H1 (cell line): ENCODE data around the gene TEX47. TPM values are rescaled to one million over a fixed set of nuclear protein-coding genes. Genes with fewer than 3 reads are reported as not detected.

ENCODE experiments used
- CTCF ChIA-PET: fragments of 300-600 bp; sonication (Branson Sonifier 250); formaldehyde crosslinking; loops from one replicate; lab custom pipeline; 2021; ENCODE audit not compliant: partially characterized antibody; lab: Charles Lee
- POLR2A ChIA-PET: fragments of 300-600 bp; sonication (Branson Sonifier 250); formaldehyde crosslinking; loops from one replicate; lab custom pipeline; 2021; ENCODE audit warnings: inconsistent platforms; ENCODE audit not compliant: partially characterized antibody; lab: Charles Lee
- DNase-seq, 2 experiments: peaks; one replicate each; pipeline versions ENCODE4 v3.0.0 to v3.0.0-alpha.2; 2010 to 2022; ENCODE audit warnings: low spot score in 2 of 2, low read depth in 1 of 2, mixed read lengths in 1 of 2
- FAIRE-seq: peaks from 2 replicates; lab custom pipeline; 2011; peaks lifted over from hg19 to GRCh38; lab: Jason Lieb, UNC
- H2AFZ ChIP-seq: 2 replicates; pipeline ENCODE4 v1.8.1; 2012; ENCODE audit warnings: low read length, inconsistent platforms
- H2AK5ac ChIP-seq: 2 replicates; pipeline ENCODE4 v1.6.1; 2013; ENCODE audit warnings: low read depth, low read length
- H2BK120ac ChIP-seq: replicated peaks from 2 replicates; pipeline ENCODE3; 2013; ENCODE audit warnings: low read depth, low read length, inconsistent platforms
- H2BK12ac ChIP-seq: 2 replicates; pipeline ENCODE4 v1.6.1; 2013; ENCODE audit warnings: low read depth, low read length
- H2BK15ac ChIP-seq: 2 replicates; pipeline ENCODE4 v1.6.1; 2013; ENCODE audit warnings: low read length
- H2BK20ac ChIP-seq: 2 replicates; pipeline ENCODE4 v1.6.1; 2013; ENCODE audit warnings: low read length
- H2BK5ac ChIP-seq: 2 replicates; pipeline ENCODE4 v1.6.1; 2013; ENCODE audit warnings: low read depth, low read length
- H3K14ac ChIP-seq: 2 replicates; pipeline ENCODE4 v1.6.1; 2013; ENCODE audit warnings: inconsistent platforms; ENCODE audit not compliant: insufficient read length
- H3K18ac ChIP-seq: 2 replicates; pipeline ENCODE4 v1.6.1; 2013; ENCODE audit warnings: low read length; ENCODE audit errors: extremely low read depth
- H3K23ac ChIP-seq: 2 replicates; pipeline ENCODE4 v1.6.1; 2013; ENCODE audit warnings: inconsistent platforms; ENCODE audit not compliant: insufficient read length
- H3K23me2 ChIP-seq: 2 replicates; pipeline ENCODE4 v1.6.1; 2013; ENCODE audit warnings: low read depth, low read length
- H3K27ac ChIP-seq: 2 replicates; pipeline ENCODE4 v1.6.1; 2011; ENCODE audit warnings: low read depth, low read length, inconsistent platforms
- H3K27me3 ChIP-seq, 4 experiments: replicated peaks in 1 of 4; 1 replicate in 1 of 4; 2 replicates in 3 of 4; pipeline versions ENCODE4 v1.6.1 to v1.8.1; 2011 to 2013; ENCODE audit warnings: low read length in 3 of 4, mild to moderate bottlenecking in 3 of 4, inconsistent platforms in 2 of 4, mixed read lengths in 2 of 4, moderate library complexity in 1 of 4; ENCODE audit not compliant: control insufficient read depth in 3 of 4, insufficient read depth in 3 of 4; ENCODE audit errors: extremely low read depth in 1 of 4
- H3K36me3 ChIP-seq, 4 experiments: 2 replicates each; pipeline versions ENCODE4 v1.6.1 to v1.8.1; 2011 to 2013; ENCODE audit warnings: mild to moderate bottlenecking in 4 of 4, low read length in 3 of 4, moderate library complexity in 2 of 4, control low read depth in 1 of 4, inconsistent platforms in 1 of 4; ENCODE audit not compliant: insufficient read depth in 4 of 4, control insufficient read depth in 2 of 4
- H3K4ac ChIP-seq: replicated peaks from 2 replicates; pipeline ENCODE3; 2013; ENCODE audit warnings: low read length, low read depth, mixed read lengths, inconsistent platforms; ENCODE audit not compliant: insufficient read length
- H3K4me1 ChIP-seq, 4 experiments: replicated peaks in 1 of 4; 1 replicate in 1 of 4; 2 replicates in 3 of 4; pipeline versions ENCODE4 v1.6.1 to v1.8.1; 2011 to 2013; ENCODE audit warnings: low read length in 3 of 4, inconsistent platforms in 2 of 4, mixed read lengths in 1 of 4; ENCODE audit not compliant: insufficient read depth in 4 of 4, control insufficient read depth in 3 of 4
- H3K4me2 ChIP-seq, 2 experiments: 2 replicates each; pipeline versions ENCODE4 v1.6.1 to v1.8.1; 2011 to 2013; ENCODE audit warnings: low read depth in 2 of 2, low read length in 2 of 2, control low read depth in 1 of 2, inconsistent platforms in 1 of 2, mild to moderate bottlenecking in 1 of 2; ENCODE audit not compliant: insufficient read depth in 1 of 2
- H3K4me3 ChIP-seq, 4 experiments: fragments of 200-600, 300-600 bp in 1 of 4; sonication (generic), shearing (Covaris generic), sonication (Bioruptor Twin) in 1 of 4; 2 replicates each; pipeline versions ENCODE4 v1.5.1 to v1.8.1; 2011 to 2016; ENCODE audit warnings: low read length in 4 of 4, low read depth in 3 of 4, control low read depth in 2 of 4, inconsistent platforms in 2 of 4, mild to moderate bottlenecking in 2 of 4, mixed read lengths in 1 of 4, moderate library complexity in 1 of 4; ENCODE audit not compliant: insufficient read depth in 2 of 4; ENCODE audit errors: extremely low read depth in 1 of 4
- H3K56ac ChIP-seq: replicated peaks from 2 replicates; pipeline ENCODE3; 2013; ENCODE audit warnings: low read depth, mild to moderate bottlenecking, mixed read lengths, low read length, inconsistent platforms; ENCODE audit not compliant: insufficient read length
- H3K79me1 ChIP-seq: 2 replicates; pipeline ENCODE4 v1.6.1; 2013; ENCODE audit warnings: low read depth, low read length, control low read depth
- H3K79me2 ChIP-seq, 2 experiments: 2 replicates each; pipeline versions ENCODE4 v1.6.1 to v1.8.1; 2012 to 2013; ENCODE audit warnings: low read length in 2 of 2, mild to moderate bottlenecking in 2 of 2, inconsistent platforms in 1 of 2; ENCODE audit not compliant: insufficient read depth in 2 of 2, control insufficient read depth in 1 of 2
- H3K9ac ChIP-seq, 4 experiments: replicated peaks in 1 of 4; 1 replicate in 1 of 4; 2 replicates in 3 of 4; pipeline versions ENCODE4 v1.6.1 to v1.8.1; 2011 to 2013; ENCODE audit warnings: low read depth in 3 of 4, low read length in 3 of 4, control low read depth in 2 of 4, mild to moderate bottlenecking in 2 of 4, moderate library complexity in 2 of 4, inconsistent platforms in 1 of 4; ENCODE audit errors: extremely low read depth in 1 of 4
- H3K9me3 ChIP-seq, 2 experiments: 2 replicates each; pipeline versions ENCODE4 v1.6.1 to v1.8.1; 2012 to 2013; ENCODE audit warnings: mild to moderate bottlenecking in 2 of 2, moderate library complexity in 2 of 2, control low read depth in 1 of 2, inconsistent platforms in 1 of 2, low read depth in 1 of 2, low read length in 1 of 2, mixed read lengths in 1 of 2; ENCODE audit not compliant: insufficient read depth in 2 of 2
- H4K20me1 ChIP-seq, 2 experiments: replicated peaks in 1 of 2; 2 replicates each; pipeline versions ENCODE3 to v1.8.1; 2011 to 2013; ENCODE audit warnings: inconsistent platforms in 2 of 2, low read length in 2 of 2, mild to moderate bottlenecking in 1 of 2; ENCODE audit not compliant: insufficient read depth in 2 of 2, control insufficient read depth in 1 of 2
- H4K5ac ChIP-seq: 2 replicates; pipeline ENCODE4 v1.6.1; 2013; ENCODE audit warnings: low read length, low read depth, mixed read lengths, inconsistent platforms; ENCODE audit not compliant: insufficient read length
- H4K8ac ChIP-seq: 2 replicates; pipeline ENCODE4 v1.8.0; 2013; ENCODE audit warnings: mild to moderate bottlenecking, moderate library complexity, low read length, inconsistent platforms; ENCODE audit not compliant: insufficient read depth; ENCODE audit errors: extremely low read depth
- H4K91ac ChIP-seq: replicated peaks from 2 replicates; pipeline ENCODE3; 2013; ENCODE audit warnings: low read length, mixed read lengths, inconsistent platforms; ENCODE audit not compliant: insufficient read length
- ATF3 ChIP-seq: IDR thresholded peaks from 2 replicates; pipeline ENCODE4 v1.6.1; 2011; ENCODE audit warnings: low read depth, mild to moderate bottlenecking, low read length; ENCODE audit not compliant: insufficient read depth
- CBX8 ChIP-seq: fragments of 300-800, 300-1000 bp; sonication (generic); IDR thresholded peaks from 2 replicates; pipeline ENCODE4 v1.7.1; 2016; ENCODE audit warnings: low read depth, low read length, borderline replicate concordance
- EGR1 ChIP-seq: IDR thresholded peaks from 2 replicates; pipeline ENCODE4 v1.6.1; 2011; ENCODE audit warnings: low read depth, low read length, borderline replicate concordance
- EZH2 ChIP-seq: fragments of 200-600 bp; sonication (generic); IDR thresholded peaks from 2 replicates; pipeline ENCODE4 v1.7.1; 2012; ENCODE audit warnings: low read depth, mild to moderate bottlenecking, moderate library complexity, low read length, inconsistent platforms; ENCODE audit not compliant: severe bottlenecking
- FOSL1 ChIP-seq: IDR thresholded peaks from 2 replicates; pipeline ENCODE4 v1.6.1; 2011; ENCODE audit warnings: mild to moderate bottlenecking, low read depth, low read length, moderate library complexity; ENCODE audit not compliant: insufficient read depth
- HDAC6 ChIP-seq: IDR thresholded peaks from one replicate; pipeline ENCODE4 v1.7.1; 2012; ENCODE audit warnings: low read depth, mild to moderate bottlenecking, inconsistent platforms, low read length, moderate library complexity
- JUN ChIP-seq: IDR thresholded peaks from 2 replicates; pipeline ENCODE4 v1.6.1; 2011; ENCODE audit warnings: low read depth, mild to moderate bottlenecking, improper control_type of control experiment, low read length
- KDM5A ChIP-seq: fragments of 200-600 bp; IDR thresholded peaks from 2 replicates; pipeline ENCODE4 v1.7.1; 2012; ENCODE audit warnings: mild to moderate bottlenecking, low read length, inconsistent platforms, mixed read lengths
- MAX ChIP-seq: IDR thresholded peaks from 2 replicates; pipeline ENCODE4 v1.6.1; 2012; ENCODE audit warnings: inconsistent platforms
- RFX5 ChIP-seq: IDR thresholded peaks from 2 replicates; pipeline ENCODE4 v1.6.1; 2011; ENCODE audit warnings: low read depth, low read length, improper control_type of control experiment, borderline replicate concordance
- RNF2 ChIP-seq: fragments of 200-900, 300-1000 bp; sonication (generic); IDR thresholded peaks from 2 replicates; pipeline ENCODE4 v1.7.1; 2016; ENCODE audit warnings: borderline replicate concordance, low read depth, mild to moderate bottlenecking, antibody characterized with exemption, low read length; ENCODE audit not compliant: poor library complexity, severe bottlenecking; ENCODE audit errors: missing control alignments
- SP2 ChIP-seq: IDR thresholded peaks from 2 replicates; pipeline ENCODE4 v1.6.1; 2012; ENCODE audit warnings: mild to moderate bottlenecking, low read length, inconsistent platforms
- polyA plus RNA-seq, 7 experiments: library from polyadenylated mRNA; depleted of rRNA in 3 of 7; stranded (reverse) in 5 of 7; unstranded in 2 of 7; fragments of >200 nt in 5 of 7; fragments of 200-250 nt in 2 of 7; gene quantifications; 1 replicate in 5 of 7; 2 replicates in 1 of 7; 4 replicates in 1 of 7; pipeline versions ENCODE4 v1.2.1 to v1.2.3, GENCODE V29; 2011 to 2013; ENCODE audit warnings: missing spikeins in 2 of 7, mixed read lengths in 2 of 7
- total RNA-seq: library from RNA; stranded (reverse); fragmentation: NEBNext Ultra II Directional; extraction: Animal tissue kit (Norgen Biotek cat#: 25700); gene quantifications from 2 replicates; pipeline ENCODE4 v1.2.1, GENCODE V29; 2021
- TF ChIP-seq, protein P1 (sequence below): IDR thresholded peaks from 2 replicates; pipeline ENCODE4 v1.6.1; 2011; ENCODE audit warnings: low read length, improper control_type of control experiment

TEX47 gene
- total and polyA plus RNA-seq, 2 of the 8 experiments (the other 6 are each of a cell fraction or from before 2014, with no cell fraction given) = not detected

- no peak overlapping the region for H3K23ac ChIP-seq
- no peak overlapping the region for H3K9ac ChIP-seq
- H3K18ac ChIP-seq = no peak overlapping the region
- no peak overlapping the region for H3K14ac ChIP-seq
- H2BK20ac ChIP-seq = no peak overlapping the region
- H3K27ac ChIP-seq = no peak overlapping the region
- no peak overlapping the region for H4K91ac ChIP-seq
- no peak overlapping the region for H2BK15ac ChIP-seq
- no peak overlapping the region for H3K4ac ChIP-seq
- DNase-seq (no peak), FAIRE-seq (no peak)
- no peak overlapping the region for H3K56ac ChIP-seq
- no peaks in the 10 kb centered on the region for H3K79me1 ChIP-seq
- CTCF ChIA-PET = interaction anchor here (1.5 to 1.8 kb wide), 2 partner anchors 8 to 15 kb away, joined by 4 to 7 read pairs; no protein-coding TSS in a partner anchor
- H2AFZ ChIP-seq = no peak overlapping the region
- H3K23me2 ChIP-seq = no peaks in the 10 kb centered on the region
- no peak overlapping the region for H2BK12ac ChIP-seq
- H2BK120ac ChIP-seq = no peak overlapping the region
- H3K4me1 ChIP-seq = no peaks in the 10 kb centered on the region
- no peaks in the 10 kb centered on the region for H3K27me3 ChIP-seq
- no peak overlapping the region for H4K8ac ChIP-seq
- H3K36me3 ChIP-seq = no peaks in the 10 kb centered on the region
- no peak overlapping the region for H3K4me2 ChIP-seq
- no peaks in the 10 kb centered on the region for H3K79me2 ChIP-seq
- H4K5ac ChIP-seq = no peak overlapping the region
- H2AK5ac ChIP-seq = no peak overlapping the region
- no peaks in the 10 kb centered on the region for H4K20me1 ChIP-seq
- no peak overlapping the region for H3K4me3 ChIP-seq
- H2BK5ac ChIP-seq = no peak overlapping the region
- POLR2A ChIA-PET = no interaction called here
- no peaks in the 10 kb centered on the region for H3K9me3 ChIP-seq
- no peak for TF ChIP-seq MAX
- no peak for TF ChIP-seq FOSL1
- TF ChIP-seq JUN = no peak
- no peak for TF ChIP-seq RNF2
- no peak for TF ChIP-seq HDAC6
- no peak for TF ChIP-seq SP2
- no peak for TF ChIP-seq KDM5A
- TF ChIP-seq, protein P1, sequence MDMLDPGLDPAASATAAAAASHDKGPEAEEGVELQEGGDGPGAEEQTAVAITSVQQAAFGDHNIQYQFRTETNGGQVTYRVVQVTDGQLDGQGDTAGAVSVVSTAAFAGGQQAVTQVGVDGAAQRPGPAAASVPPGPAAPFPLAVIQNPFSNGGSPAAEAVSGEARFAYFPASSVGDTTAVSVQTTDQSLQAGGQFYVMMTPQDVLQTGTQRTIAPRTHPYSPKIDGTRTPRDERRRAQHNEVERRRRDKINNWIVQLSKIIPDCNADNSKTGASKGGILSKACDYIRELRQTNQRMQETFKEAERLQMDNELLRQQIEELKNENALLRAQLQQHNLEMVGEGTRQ = no peak
- TF ChIP-seq ATF3 = no peak
- no peak for TF ChIP-seq RFX5
- no peak for TF ChIP-seq CBX8
- no peak for TF ChIP-seq EZH2
- no peak for TF ChIP-seq EGR1
Measured at GRCh38 chr7:88775838-88776237, 19.7 kb downstream of the TEX47 start.
